Measurements from ENCODE around the gene SEPSECS.

DNA sequence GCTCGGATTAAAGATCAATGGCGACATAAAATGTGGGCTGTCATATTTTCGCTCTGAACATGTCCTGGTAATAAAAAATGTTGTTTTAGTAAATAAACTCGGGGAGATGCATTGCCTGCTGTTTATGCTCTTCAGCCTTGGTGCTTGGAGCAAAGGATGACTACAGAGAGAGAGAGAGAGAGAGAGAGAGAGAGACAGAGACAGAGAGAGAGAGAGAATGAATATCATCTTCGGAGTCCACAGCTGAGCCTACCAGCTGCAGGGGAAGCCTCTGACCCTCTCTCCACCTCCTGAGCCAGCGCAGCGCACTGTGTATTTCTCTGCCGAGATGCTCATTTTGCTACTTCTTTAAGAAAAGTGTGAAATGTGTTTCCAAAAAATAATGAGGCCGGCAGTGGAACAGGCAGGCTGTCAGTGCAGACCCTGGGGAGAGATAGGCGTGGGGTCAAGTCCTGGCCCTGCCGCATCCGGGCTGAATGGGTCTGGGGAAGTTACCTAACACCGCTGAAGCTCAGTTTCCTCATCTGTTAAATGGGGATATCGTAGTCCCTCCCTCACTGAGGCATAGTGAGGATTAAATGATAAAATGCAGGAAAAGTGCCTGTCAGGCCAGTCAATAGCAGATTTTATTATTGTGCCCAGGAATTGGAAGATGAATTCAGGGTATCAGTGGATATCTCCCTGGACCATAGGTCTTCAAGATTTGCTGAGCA, 71.0 kb downstream of the SEPSECS start:
- TF ChIP-seq POLR2A (IDR thresholded peaks at IDR 0.05) (no peak), CTCF (IDR thresholded peaks at IDR 0.05) (no peak)
